CD4-positive, alpha-beta T cell treated with Interleukin-2 at 100 ng/mL for 4 hours (primary cell): Measurements from ENCODE around the gene MEN1.

ENCODE experiments used
- DNase-seq: peaks from one replicate; pipeline ENCODE4 v3.0.0-alpha.2; 2020; ENCODE audit warnings: low spot score

The MEN1 gene

GRCh38 chr11:64810271-64810890 is at the start of gene MEN1:
MEN1 (minus strand) TSS chr11:64810551; CDS start chr11:64810109, 442 bp downstream.
- peak; percentile 77 for DNase-seq

GRCh38 chr11:64859542-64860414 is 49.4 kb upstream of the MEN1 start:
- DNase-seq = peak; percentile 73

GRCh38 chr11:64858467-64859263 is 48.3 kb upstream of the MEN1 start:
- peak; percentile 51 for DNase-seq

GRCh38 chr11:64857485-64857884 is 47.1 kb upstream of the MEN1 start:
- no peak for DNase-seq

GRCh38 chr11:64856382-64857227 is 46.3 kb upstream of the MEN1 start:
- DNase-seq = no peak

GRCh38 chr11:64855596-64856304 is 45.4 kb upstream of the MEN1 start:
- no peak for DNase-seq

GRCh38 chr11:64854534-64855502 is 44.5 kb upstream of the MEN1 start:
- DNase-seq = peak; percentile 66

GRCh38 chr11:64854157-64854533 is 43.8 kb upstream of the MEN1 start:
- DNase-seq = no peak

- DNase-seq = no peak
These were observed 43.4 kb upstream of the MEN1 start for GRCh38 chr11:64853709-64854108.

GRCh38 chr11:64852804-64853509 is 42.6 kb upstream of the MEN1 start:
- no peak for DNase-seq

GRCh38 chr11:64851831-64852351 is 41.5 kb upstream of the MEN1 start:
- DNase-seq = no peak

- DNase-seq = peak; percentile 52
These were observed 40.7 kb upstream of the MEN1 start for GRCh38 chr11:64850979-64851567.

GRCh38 chr11:64849598-64850356 is 39.4 kb upstream of the MEN1 start:
- DNase-seq = no peak

- no peak for DNase-seq
These were observed 38.7 kb upstream of the MEN1 start for GRCh38 chr11:64848826-64849597.

- no peak for DNase-seq
These were observed 38.0 kb upstream of the MEN1 start for GRCh38 chr11:64848214-64848825.

- peak; percentile 92 for DNase-seq
These were observed 36.8 kb upstream of the MEN1 start for GRCh38 chr11:64846998-64847666.
